RWPE2 (cell line): Measurements from ENCODE around the gene FOXS1.
"Not testable (repeated sequence)": the region's sequence is repeated elsewhere in the genome, so short reads cannot be mapped to it uniquely, and the experiment has no call there.

Source experiments
- ATAC-seq: fragments of 200-7000 bp; cut with Tn5 transposase; 3 replicates; pipeline ENCODE4 v1.9.1; 2021; ENCODE audit warnings: low read depth
- DNase-seq: peaks from one replicate; pipeline ENCODE4 v3.0.0-alpha.2; 2020; ENCODE audit warnings: low spot score
- H3K27ac ChIP-seq: fragments of 450-650 bp; 2 replicates; pipeline ENCODE4 v1.5.1; 2017; ENCODE audit warnings: mild to moderate bottlenecking; ENCODE audit not compliant: poor library complexity, severe bottlenecking
- H3K27me3 ChIP-seq: fragments of 250-450 bp; sonication (Bioruptor Pico); 2 replicates; pipeline ENCODE4 v1.5.1; 2021; ENCODE audit warnings: mild to moderate bottlenecking, moderate library complexity; ENCODE audit not compliant: insufficient read depth, poor library complexity, severe bottlenecking
- H3K36me3 ChIP-seq: fragments of 250-450 bp; sonication (Bioruptor Pico); 2 replicates; pipeline ENCODE4 v1.5.1; 2020; ENCODE audit warnings: low read depth, mild to moderate bottlenecking, moderate library complexity
- H3K4me1 ChIP-seq: fragments of 250-450 bp; sonication (Bioruptor Pico); 2 replicates; pipeline ENCODE4 v1.5.1; 2021; ENCODE audit warnings: mild to moderate bottlenecking, moderate library complexity; ENCODE audit not compliant: insufficient read depth, poor library complexity, severe bottlenecking
- H3K4me3 ChIP-seq: fragments of 250-450 bp; sonication (Bioruptor Pico); 2 replicates; pipeline ENCODE4 v1.5.1; 2021; ENCODE audit warnings: mild to moderate bottlenecking, moderate library complexity; ENCODE audit not compliant: severe bottlenecking
- H3K9me3 ChIP-seq: fragments of 250-450 bp; sonication (Bioruptor Pico); 2 replicates; pipeline ENCODE4 v1.5.1; 2021; ENCODE audit warnings: mild to moderate bottlenecking, moderate library complexity; ENCODE audit not compliant: severe bottlenecking
- TF ChIP-seq, protein P1 (sequence below): fragments of 450-650 bp; IDR thresholded peaks from one replicate; pipeline ENCODE4 v1.5.1; 2017; ENCODE audit warnings: mild to moderate bottlenecking, moderate library complexity; ENCODE audit not compliant: poor library complexity, severe bottlenecking

Gene FOXS1

DNA sequence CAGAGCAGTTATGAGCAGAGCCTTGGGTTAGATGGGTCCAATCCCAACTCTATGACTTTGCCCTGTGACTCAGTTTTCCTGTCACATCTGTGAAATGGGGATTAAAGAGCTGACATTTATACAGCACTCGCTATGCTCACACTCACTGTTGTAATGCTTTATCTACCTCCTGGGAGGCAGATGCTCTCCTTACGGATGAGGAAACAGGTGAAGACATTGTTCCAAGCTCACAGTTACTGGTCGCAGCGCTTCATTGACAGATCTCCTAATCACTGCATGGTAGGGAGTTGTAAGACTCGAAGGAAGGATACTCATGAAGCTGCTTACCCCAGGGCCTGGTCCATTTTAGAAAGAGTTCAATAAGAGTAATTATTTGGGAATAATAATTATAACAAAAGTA is 29.2 kb downstream of the FOXS1 start:
- TF ChIP-seq, protein P1, sequence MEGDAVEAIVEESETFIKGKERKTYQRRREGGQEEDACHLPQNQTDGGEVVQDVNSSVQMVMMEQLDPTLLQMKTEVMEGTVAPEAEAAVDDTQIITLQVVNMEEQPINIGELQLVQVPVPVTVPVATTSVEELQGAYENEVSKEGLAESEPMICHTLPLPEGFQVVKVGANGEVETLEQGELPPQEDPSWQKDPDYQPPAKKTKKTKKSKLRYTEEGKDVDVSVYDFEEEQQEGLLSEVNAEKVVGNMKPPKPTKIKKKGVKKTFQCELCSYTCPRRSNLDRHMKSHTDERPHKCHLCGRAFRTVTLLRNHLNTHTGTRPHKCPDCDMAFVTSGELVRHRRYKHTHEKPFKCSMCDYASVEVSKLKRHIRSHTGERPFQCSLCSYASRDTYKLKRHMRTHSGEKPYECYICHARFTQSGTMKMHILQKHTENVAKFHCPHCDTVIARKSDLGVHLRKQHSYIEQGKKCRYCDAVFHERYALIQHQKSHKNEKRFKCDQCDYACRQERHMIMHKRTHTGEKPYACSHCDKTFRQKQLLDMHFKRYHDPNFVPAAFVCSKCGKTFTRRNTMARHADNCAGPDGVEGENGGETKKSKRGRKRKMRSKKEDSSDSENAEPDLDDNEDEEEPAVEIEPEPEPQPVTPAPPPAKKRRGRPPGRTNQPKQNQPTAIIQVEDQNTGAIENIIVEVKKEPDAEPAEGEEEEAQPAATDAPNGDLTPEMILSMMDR = no peak
- Histone ChIP-seq H3K9me3 (no peaks in the 10 kb centered on the region), H3K36me3 (no peaks in the 10 kb centered on the region), H3K4me1 (no peaks in the 10 kb centered on the region), H3K4me3 (no peak overlapping the region), H3K27me3 (no peaks in the 10 kb centered on the region), H3K27ac (no peak overlapping the region)
- ATAC-seq = no peak
- no peak for DNase-seq

DNA sequence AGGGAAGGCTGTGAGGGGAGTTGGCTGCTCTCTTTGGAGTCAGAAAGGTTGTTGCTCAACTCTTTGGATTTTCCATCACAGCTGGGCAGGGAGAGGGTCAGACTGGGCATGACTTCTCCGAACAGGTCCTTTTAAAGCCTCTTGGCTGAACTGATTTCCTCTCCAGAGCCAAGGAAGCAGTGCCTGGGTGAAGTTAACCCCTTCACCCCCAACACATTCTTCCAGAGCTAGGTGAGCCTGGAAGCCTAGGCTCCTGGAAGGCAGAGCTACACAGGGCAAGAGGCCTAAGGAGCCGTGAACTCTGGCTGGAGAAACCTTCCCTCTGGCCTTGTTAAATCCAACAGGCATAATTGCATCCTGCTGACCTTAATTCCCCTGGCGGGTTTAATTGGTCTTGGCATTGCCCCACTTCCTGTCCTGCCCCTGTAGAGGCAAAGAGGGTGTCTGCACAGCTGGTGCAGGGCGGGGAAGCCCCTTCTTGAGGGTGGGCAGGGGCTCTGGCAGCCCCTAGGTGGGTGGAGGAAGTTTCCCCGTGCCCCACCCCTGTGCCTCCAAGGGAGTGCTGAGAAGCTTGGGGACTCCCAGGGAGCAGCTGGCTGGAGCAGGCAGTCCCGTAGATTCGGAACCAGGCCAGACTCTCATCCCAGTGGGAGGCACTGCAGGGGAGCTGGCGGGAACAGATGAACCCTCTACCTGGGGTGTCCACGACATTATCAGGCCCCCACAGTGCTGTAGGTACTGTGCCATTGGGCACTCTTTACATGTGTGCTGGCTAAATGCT is 29.8 kb downstream of the FOXS1 start:
- TF ChIP-seq, protein P1 = no peak
- DNase-seq (peak; percentile 77), ATAC-seq (peak; percentile 15; the same call in 2 of the 3 replicates)
- no peaks in the 10 kb centered on the region for H3K36me3 ChIP-seq
- no peaks in the 10 kb centered on the region for H3K9me3 ChIP-seq
- H3K27ac ChIP-seq = no peak overlapping the region
- H3K4me3 ChIP-seq = no peak overlapping the region
- no peaks in the 10 kb centered on the region for H3K4me1 ChIP-seq
- H3K27me3 ChIP-seq = no peaks in the 10 kb centered on the region

DNA sequence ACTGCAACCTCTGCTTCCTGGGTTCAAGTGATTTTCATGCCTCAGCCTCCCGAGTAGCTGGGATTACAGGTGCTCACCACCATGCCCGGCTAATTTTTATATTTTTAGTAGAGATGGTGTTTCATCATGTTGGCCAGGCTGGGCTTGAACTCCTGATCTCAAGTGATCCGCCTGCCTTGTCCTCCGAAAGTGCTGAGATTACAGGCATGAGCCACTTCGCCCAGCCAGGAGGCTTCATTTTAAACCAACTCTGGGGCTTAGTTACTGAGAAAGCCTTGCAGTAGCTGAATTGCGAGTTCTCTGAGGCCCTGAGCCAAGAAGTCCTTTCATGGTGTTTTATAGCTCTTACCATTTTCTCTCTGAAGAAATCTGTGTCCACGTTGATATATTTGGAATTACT is 31.3 kb downstream of the FOXS1 start:
- not testable (repeated sequence) for H3K4me3 ChIP-seq, H3K9me3 ChIP-seq, H3K36me3 ChIP-seq, DNase-seq, H3K27ac ChIP-seq, H3K27me3 ChIP-seq, ATAC-seq, H3K4me1 ChIP-seq

DNA sequence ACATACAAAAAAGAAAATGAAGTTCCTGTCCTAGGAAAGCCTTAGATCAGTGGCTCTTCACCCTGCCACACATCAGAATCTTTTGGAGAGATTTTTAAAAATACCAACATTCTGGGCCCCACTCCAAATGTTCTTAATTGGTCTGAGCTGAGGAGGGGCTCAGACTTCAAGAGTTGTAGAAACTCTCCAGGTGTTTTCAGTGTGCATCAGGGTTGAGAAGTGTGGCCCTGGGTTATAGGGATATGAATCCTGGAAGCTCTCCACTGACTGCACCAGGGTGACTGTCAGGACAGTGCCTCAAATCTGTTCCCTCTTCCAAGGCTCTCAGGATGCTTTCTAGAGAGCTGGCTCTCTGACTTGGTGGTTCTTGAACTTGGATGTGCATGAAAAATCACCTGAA is 31.8 kb downstream of the FOXS1 start:
- Histone ChIP-seq H3K4me3 (no peak overlapping the region), H3K36me3 (no peaks in the 10 kb centered on the region), H3K27me3 (no peaks in the 10 kb centered on the region), H3K9me3 (no peaks in the 10 kb centered on the region), H3K4me1 (no peaks in the 10 kb centered on the region), H3K27ac (no peak overlapping the region)
- DNase-seq (no peak), ATAC-seq (no peak)
- TF ChIP-seq, protein P1 = no peak

DNA sequence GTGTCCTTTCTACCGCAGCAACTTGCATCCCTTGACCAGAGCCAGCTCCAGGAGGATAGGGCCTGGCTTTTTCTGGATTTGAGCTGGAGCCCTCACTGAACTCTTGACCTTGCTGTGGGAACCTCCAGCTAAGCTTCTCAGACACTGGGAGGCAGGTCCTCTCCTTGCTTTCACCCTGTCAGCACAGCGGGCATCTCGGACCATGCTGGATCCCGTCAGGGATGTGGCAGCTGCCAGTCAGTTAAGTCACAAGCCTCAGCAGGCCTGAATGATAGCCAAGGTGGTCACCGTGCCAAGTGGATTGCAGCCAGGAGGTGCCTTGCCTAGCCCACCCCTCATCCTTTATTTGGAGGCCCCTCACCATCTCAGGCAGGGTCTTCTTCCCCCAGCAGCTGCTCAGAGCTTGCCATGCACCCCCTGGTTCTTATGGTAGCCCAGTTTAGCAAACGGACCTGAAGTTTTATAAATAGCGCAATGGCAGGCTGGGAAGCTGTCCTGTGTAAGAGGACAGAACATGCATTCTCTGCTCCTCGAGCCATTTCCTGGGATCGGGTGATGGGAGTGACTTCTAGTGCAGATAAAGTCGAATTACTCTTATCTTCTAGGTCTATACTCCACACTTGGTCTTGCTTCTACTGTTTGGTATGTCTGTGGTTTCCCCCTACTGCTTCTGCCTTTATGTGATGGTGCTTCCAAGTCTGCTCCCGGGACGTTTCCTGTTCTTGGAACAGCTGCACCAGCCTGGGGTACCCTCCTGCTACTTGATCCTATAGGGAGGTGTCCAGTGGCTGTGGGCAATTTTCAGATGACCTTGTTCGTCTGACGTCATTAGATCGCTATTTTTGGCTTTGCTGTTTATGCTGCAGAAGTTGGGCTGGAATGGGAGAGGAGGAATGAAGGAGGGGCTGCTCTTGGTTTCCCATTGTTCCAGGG is 33.3 kb downstream of the FOXS1 start:
- DNase-seq (peak; percentile 74), ATAC-seq (no peak)
- Histone ChIP-seq H3K9me3 (no peaks in the 10 kb centered on the region), H3K4me3 (no peak overlapping the region), H3K27ac (no peak overlapping the region), H3K4me1 (no peaks in the 10 kb centered on the region), H3K36me3 (no peaks in the 10 kb centered on the region), H3K27me3 (no peaks in the 10 kb centered on the region)
- TF ChIP-seq, protein P1 = no peak
